Measurements from ENCODE around the gene ZNF57.
A peak's percentile ranks its signal among the peaks of the same experiment; 100 is the strongest.
"Not testable (repeated sequence)": the region's sequence is repeated elsewhere in the genome, so short reads cannot be mapped to it uniquely, and the experiment has no call there.

ZNF57 gene

GRCh38 chr19:2962018-2962670 lies 61.4 kb downstream of the ZNF57 start (continued):
- TF ChIP-seq ZNF518A (tag by site-specific recombination; conservative IDR thresholded peaks at IDR 0.05; ENCODE audit: low read depth) (no peak), ZNF514 (tag by site-specific recombination; IDR thresholded peaks at IDR 0.05) (no peak), SP3 (tag by site-specific recombination; IDR thresholded peaks at IDR 0.05) (0 out of 2 replicates have a peak, but pooled peaks have one; percentile 40), ZNF555 (tag by site-specific recombination; conservative IDR thresholded peaks at IDR 0.05) (no peak), ZNF561 (tag by site-specific recombination; IDR thresholded peaks at IDR 0.05; ENCODE audit: borderline replicate concordance) (peak; percentile 58; the same call in 1 of the 2 replicates), SCRT1 (tag by site-specific recombination; IDR thresholded peaks at IDR 0.05; ENCODE audit: borderline replicate concordance) (no peak), GLIS2 (tag by site-specific recombination; IDR thresholded peaks at IDR 0.05) (no peak)

- no peak overlapping the region for H3K27ac ChIP-seq (ENCODE audit: extremely low read depth, low read depth, low read length)
- ChIA-PET POLR2A (interaction anchor here (0.6 kb wide), 1 partner anchor 10 kb away, joined by 6 read pairs; no protein-coding TSS in a partner anchor), CTCF (interaction anchor here (1.1 to 2.5 kb wide), 11 partner anchors 11 to 227 kb away, joined by 3 to 19 read pairs (median 5); partner anchors contain the start of gene GNA15)
- no peaks in the 10 kb centered on the region for H3K36me3 ChIP-seq (ENCODE audit: control insufficient read depth in 2 of 2, insufficient read depth in 1 of 2, low read length in 2 of 2)
- TF ChIP-seq ZNF26 (tag by site-specific recombination; IDR thresholded peaks at IDR 0.05) (no peak), ZNF121 (tag by site-specific recombination; IDR thresholded peaks at IDR 0.05) (peak; percentile 92)
- H3K9me3 ChIP-seq (ENCODE audit: control insufficient read depth, insufficient read depth, low read depth, low read length): no peaks in the 10 kb centered on the region
- no peak overlapping the region for H3K4me3 ChIP-seq (ENCODE audit: low read depth, low read length)
- H3K4me1 ChIP-seq (ENCODE audit: control insufficient read depth, insufficient read depth, low read length): no peaks in the 10 kb centered on the region
Measured at GRCh38 chr19:2963122-2963521, 62.4 kb downstream of the ZNF57 start.

GRCh38 chr19:2963631-2964030 lies 62.9 kb downstream of the ZNF57 start:
- H3K4me3 ChIP-seq (ENCODE audit: low read depth, low read length); H3K36me3 ChIP-seq (ENCODE audit: control insufficient read depth in 2 of 2, insufficient read depth in 1 of 2, low read length in 2 of 2); H3K27ac ChIP-seq (ENCODE audit: extremely low read depth, low read depth, low read length); H3K9me3 ChIP-seq (ENCODE audit: control insufficient read depth, insufficient read depth, low read depth, low read length); H3K4me1 ChIP-seq (ENCODE audit: control insufficient read depth, insufficient read depth, low read length): not testable (repeated sequence)
- CTCF ChIA-PET: interaction anchor here (1.4 to 2.5 kb wide), 4 partner anchors 73 to 136 kb away, joined by 3 to 13 read pairs (median 8); no protein-coding TSS in a partner anchor
- POLR2A ChIA-PET: interaction anchor here (0.6 kb wide), 1 partner anchor 9 kb away, joined by 6 read pairs; no protein-coding TSS in a partner anchor

- ChIA-PET CTCF (interaction anchor here (0.7 to 1.3 kb wide), 4 partner anchors 75 to 199 kb away, joined by 3 to 6 read pairs (median 4); no protein-coding TSS in a partner anchor), POLR2A (interaction anchor here (0.6 to 0.8 kb wide), 4 partner anchors 14 to 40 kb away, joined by 3 to 9 read pairs (median 4); no protein-coding TSS in a partner anchor)
- Histone ChIP-seq H3K36me3 (ENCODE audit: control insufficient read depth in 2 of 2, insufficient read depth in 1 of 2, low read length in 2 of 2) (no peaks in the 10 kb centered on the region), H3K4me3 (ENCODE audit: low read depth, low read length) (no peak overlapping the region), H3K9me3 (ENCODE audit: control insufficient read depth, insufficient read depth, low read depth, low read length) (no peaks in the 10 kb centered on the region), H3K4me1 (ENCODE audit: control insufficient read depth, insufficient read depth, low read length) (peaks cover 9% of the 10 kb centered on the region), H3K27ac (ENCODE audit: extremely low read depth, low read depth, low read length) (no peak overlapping the region)
- TF ChIP-seq ZNF600 (tag by site-specific recombination; IDR thresholded peaks at IDR 0.05): no peak
- no peak for TF ChIP-seq ZXDB (tag by site-specific recombination; IDR thresholded peaks at IDR 0.05)
- no peak for TF ChIP-seq ZNF433 (tag by site-specific recombination; IDR thresholded peaks at IDR 0.05; ENCODE audit: low read depth)
- no peak for TF ChIP-seq ZNF629 (tag by site-specific recombination; IDR thresholded peaks at IDR 0.05)
- peak; percentile 83 for TF ChIP-seq RBAK (tag by site-specific recombination; IDR thresholded peaks at IDR 0.05)
- no peak for TF ChIP-seq ZNF292 (tag by site-specific recombination; IDR thresholded peaks at IDR 0.05; ENCODE audit: borderline replicate concordance, low read depth)
- TF ChIP-seq OVOL3 (tag by site-specific recombination; IDR thresholded peaks at IDR 0.05): no peak
Measured at GRCh38 chr19:2964874-2965273, 64.1 kb downstream of the ZNF57 start.
